ENCODE measurements around the gene TEX44.

- no peak for TF ChIP-seq POLR2A (IDR thresholded peaks at IDR 0.05)
- TF ChIP-seq, protein P1, sequence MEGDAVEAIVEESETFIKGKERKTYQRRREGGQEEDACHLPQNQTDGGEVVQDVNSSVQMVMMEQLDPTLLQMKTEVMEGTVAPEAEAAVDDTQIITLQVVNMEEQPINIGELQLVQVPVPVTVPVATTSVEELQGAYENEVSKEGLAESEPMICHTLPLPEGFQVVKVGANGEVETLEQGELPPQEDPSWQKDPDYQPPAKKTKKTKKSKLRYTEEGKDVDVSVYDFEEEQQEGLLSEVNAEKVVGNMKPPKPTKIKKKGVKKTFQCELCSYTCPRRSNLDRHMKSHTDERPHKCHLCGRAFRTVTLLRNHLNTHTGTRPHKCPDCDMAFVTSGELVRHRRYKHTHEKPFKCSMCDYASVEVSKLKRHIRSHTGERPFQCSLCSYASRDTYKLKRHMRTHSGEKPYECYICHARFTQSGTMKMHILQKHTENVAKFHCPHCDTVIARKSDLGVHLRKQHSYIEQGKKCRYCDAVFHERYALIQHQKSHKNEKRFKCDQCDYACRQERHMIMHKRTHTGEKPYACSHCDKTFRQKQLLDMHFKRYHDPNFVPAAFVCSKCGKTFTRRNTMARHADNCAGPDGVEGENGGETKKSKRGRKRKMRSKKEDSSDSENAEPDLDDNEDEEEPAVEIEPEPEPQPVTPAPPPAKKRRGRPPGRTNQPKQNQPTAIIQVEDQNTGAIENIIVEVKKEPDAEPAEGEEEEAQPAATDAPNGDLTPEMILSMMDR (IDR thresholded peaks at IDR 0.05): no peak
Measured at GRCh38 chr2:231642631-231643494, 50.2 kb downstream of the TEX44 start.

Measured in lower leg skin (tissue), 3 donors.